ENCODE data around the gene AP5S1. TPM values are rescaled to one million over a fixed set of nuclear protein-coding genes. Genes with fewer than 3 reads are reported as not detected.

The AP5S1 gene
- total and polyA plus RNA-seq, 11 donors, result 9.5 to 18.6 (median 11.4) TPM

DNA sequence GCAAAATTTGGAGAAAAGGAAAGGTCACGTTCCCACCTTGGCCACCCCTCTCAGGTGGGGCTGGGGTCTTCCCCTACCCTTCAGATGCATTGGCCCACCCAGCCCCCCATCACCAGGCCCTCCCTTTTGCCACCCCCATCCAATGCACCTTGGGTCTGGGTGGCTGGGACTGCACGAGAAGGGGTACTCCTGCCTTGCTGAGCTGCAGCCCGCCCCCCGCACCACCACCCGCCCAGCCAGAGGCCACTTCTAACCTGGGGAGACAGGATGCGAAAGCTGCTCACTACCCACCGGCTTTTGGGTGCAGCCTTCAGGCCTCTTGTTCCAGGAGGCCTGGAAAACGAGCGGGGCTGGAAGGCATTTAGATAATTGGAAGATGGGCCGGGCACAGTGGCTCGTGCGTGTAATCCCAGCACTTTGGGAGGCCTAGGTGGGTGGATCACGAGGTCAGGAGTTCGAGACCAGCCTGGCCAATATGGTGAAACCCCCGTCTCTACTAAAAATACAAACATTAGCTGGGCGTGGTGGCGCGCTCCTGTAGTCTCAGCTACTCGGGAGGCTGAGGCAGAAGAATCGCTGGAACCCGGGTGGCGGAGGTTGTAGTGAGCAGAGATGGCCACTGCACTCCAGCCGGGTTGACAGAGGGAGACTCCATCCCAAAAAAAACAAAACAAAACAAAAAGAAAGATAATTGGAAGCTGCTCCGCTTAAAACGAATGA, 25.5 kb upstream of the AP5S1 start:
- no peak for DNase-seq
- peaks cover 0 to 38% (median 14%) of the 10 kb centered on the region in 12 donors for H3K4me1 ChIP-seq

GRCh38 chr20:3795511-3796468, 24.6 kb upstream of the AP5S1 start, which contains the start of gene CDC25B:
CDC25B (plus strand) TSS chr20:3796310; CDS start chr20:3796532, 222 bp downstream.
- H3K27ac ChIP-seq, result peak within 1 kb of the TSS; percentile 90 to 99 (median 96)
- ATAC-seq (peak; percentile 93 to 97 (median 95)), DNase-seq (peak; percentile 93 to 96 (median 94))
- peak within 1 kb of the TSS; percentile 38 to 94 (median 76) for H3K4me3 ChIP-seq
- peaks cover 0 to 45% (median 14%) of the 10 kb centered on the region in 12 donors for H3K4me1 ChIP-seq
- intact Hi-C loops (cut with DNase I), result loop anchor here in 3 of 10 donors (2.0 kb wide), 2 partner anchors 23 to 25 kb away; partner anchors contain the start of gene AP5S1 (in 1 of the 3)
- 2% methylated on average over 51 to 68 of the region's 69 CpGs for WGBS, 4 donors
- peaks cover 0 to 25% (median 4%) of the 10 kb centered on the region in 9 donors for H3K36me3 ChIP-seq
- no peaks in the 10 kb centered on the region for H3K27me3 ChIP-seq
- H3K9me3 ChIP-seq, result no peaks in the 10 kb centered on the region
- TF ChIP-seq, protein P1, sequence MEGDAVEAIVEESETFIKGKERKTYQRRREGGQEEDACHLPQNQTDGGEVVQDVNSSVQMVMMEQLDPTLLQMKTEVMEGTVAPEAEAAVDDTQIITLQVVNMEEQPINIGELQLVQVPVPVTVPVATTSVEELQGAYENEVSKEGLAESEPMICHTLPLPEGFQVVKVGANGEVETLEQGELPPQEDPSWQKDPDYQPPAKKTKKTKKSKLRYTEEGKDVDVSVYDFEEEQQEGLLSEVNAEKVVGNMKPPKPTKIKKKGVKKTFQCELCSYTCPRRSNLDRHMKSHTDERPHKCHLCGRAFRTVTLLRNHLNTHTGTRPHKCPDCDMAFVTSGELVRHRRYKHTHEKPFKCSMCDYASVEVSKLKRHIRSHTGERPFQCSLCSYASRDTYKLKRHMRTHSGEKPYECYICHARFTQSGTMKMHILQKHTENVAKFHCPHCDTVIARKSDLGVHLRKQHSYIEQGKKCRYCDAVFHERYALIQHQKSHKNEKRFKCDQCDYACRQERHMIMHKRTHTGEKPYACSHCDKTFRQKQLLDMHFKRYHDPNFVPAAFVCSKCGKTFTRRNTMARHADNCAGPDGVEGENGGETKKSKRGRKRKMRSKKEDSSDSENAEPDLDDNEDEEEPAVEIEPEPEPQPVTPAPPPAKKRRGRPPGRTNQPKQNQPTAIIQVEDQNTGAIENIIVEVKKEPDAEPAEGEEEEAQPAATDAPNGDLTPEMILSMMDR (IDR thresholded peaks at IDR 0.05), result peak in 9 of 12 donors; percentile 22 to 46 (median 32)
- peak in 1 of 2 donors; percentile 44 for TF ChIP-seq POLR2A (IDR thresholded peaks at IDR 0.05)

More for the DNA sequence above, 25.5 kb upstream of the AP5S1 start:
- peak overlapping the region in 11 of 12 donors; percentile 90 to 99 (median 96) for H3K27ac ChIP-seq
- peak overlapping the region in 11 of 12 donors; percentile 68 to 94 (median 78) for H3K4me3 ChIP-seq
- intact Hi-C loops (cut with DNase I), result loop anchor here in 3 of 10 donors (2.0 kb wide), 2 partner anchors 24 to 26 kb away; partner anchors contain the start of gene AP5S1 (in 1 of the 3)
- WGBS, 4 donors, result 84 to 90% (median 86%) methylated on average over 22 to 25 of the region's 25 CpGs
- H3K9me3 ChIP-seq, result no peaks in the 10 kb centered on the region
- H3K36me3 ChIP-seq, result peaks cover 0 to 17% (median 0%) of the 10 kb centered on the region in 9 donors
- no peak for ATAC-seq
- H3K27me3 ChIP-seq, result no peaks in the 10 kb centered on the region
- TF ChIP-seq POLR2A (IDR thresholded peaks at IDR 0.05), result no peak
- TF ChIP-seq, protein P1 (IDR thresholded peaks at IDR 0.05), result no peak

DNA sequence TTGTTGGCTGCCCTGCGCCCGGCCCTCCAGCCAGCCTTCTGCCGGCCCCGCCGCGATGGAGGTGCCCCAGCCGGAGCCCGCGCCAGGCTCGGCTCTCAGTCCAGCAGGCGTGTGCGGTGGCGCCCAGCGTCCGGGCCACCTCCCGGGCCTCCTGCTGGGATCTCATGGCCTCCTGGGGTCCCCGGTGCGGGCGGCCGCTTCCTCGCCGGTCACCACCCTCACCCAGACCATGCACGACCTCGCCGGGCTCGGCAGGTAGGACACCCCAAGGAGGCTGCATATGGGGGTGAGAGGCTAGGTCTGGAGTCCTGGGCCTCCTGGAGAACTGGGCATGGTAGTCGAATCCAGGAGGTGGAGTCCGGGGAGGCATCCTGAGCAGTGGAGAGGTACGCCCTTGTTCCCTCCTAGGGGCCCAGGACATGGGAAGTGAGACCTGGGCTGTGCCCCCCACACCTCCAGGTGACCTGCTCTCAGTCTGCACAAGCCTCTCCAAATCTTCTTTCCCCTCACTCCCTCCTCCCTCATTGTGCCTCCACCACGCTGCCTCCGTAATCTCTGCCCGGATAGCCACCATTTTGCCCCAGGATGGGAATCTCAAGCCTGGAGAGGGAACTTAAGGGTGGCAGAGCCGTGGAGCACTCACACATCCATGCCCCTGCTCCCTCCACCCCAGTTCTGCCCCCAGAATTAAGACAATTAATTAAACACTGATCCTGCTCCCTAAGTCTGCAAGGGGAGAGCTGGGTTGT, 23.7 kb upstream of the AP5S1 start:
- no peaks in the 10 kb centered on the region for H3K27me3 ChIP-seq
- H3K27ac ChIP-seq, result peak overlapping the region in 6 of 12 donors; percentile 34 to 97 (median 92)
- H3K4me3 ChIP-seq, result peak overlapping the region in 11 of 12 donors; percentile 68 to 94 (median 78)
- no peak for TF ChIP-seq POLR2A (IDR thresholded peaks at IDR 0.05)
- TF ChIP-seq, protein P1 (IDR thresholded peaks at IDR 0.05), result no peak
- 14 to 27% (median 19%) methylated on average over 17 to 33 of the region's 33 CpGs for WGBS, 4 donors
- peaks cover 0 to 45% (median 14%) of the 10 kb centered on the region in 12 donors for H3K4me1 ChIP-seq
- H3K36me3 ChIP-seq, result peaks cover 0 to 33% (median 10%) of the 10 kb centered on the region in 9 donors
- intact Hi-C loops (cut with DNase I), result no loop called here
- ATAC-seq (peak in 1 of 4 donors; percentile 1), DNase-seq (peak in 1 of 5 donors; percentile 34)
- no peaks in the 10 kb centered on the region for H3K9me3 ChIP-seq

Measured in heart left ventricle (tissue), 16 donors.